H1 (cell line): ENCODE data around the gene PLCB4.

Experiments used
- CEBPB ChIP-seq: IDR thresholded peaks from 2 replicates; pipeline ENCODE4 v1.6.1; 2012; ENCODE audit warnings: low read depth, low read length
- CTCF ChIP-seq, 3 experiments: IDR thresholded peaks; 1 replicate in 2 of 3; 2 replicates in 1 of 3; pipeline versions ENCODE4 v1.5.1 to v1.6.1; 2011; ENCODE audit warnings: low read length in 3 of 3, mild to moderate bottlenecking in 3 of 3, inconsistent platforms in 2 of 3, low read depth in 1 of 3, moderate library complexity in 1 of 3; ENCODE audit not compliant: insufficient read depth in 1 of 3; ENCODE audit errors: control extremely low read depth in 1 of 3

GRCh38 chr20:9211016-9211760, 142.3 kb downstream of the PLCB4 start:
- TF ChIP-seq CEBPB (no peak), CTCF (IDR thresholded peaks at IDR 0.05; ENCODE audit: control extremely low read depth in 1 of 3, insufficient read depth in 1 of 3, low read depth in 1 of 3, low read length in 3 of 3) (no peak)
